ENCODE data around the gene OR10A5. TPM values are rescaled to one million over a fixed set of nuclear protein-coding genes. Genes with fewer than 3 reads are reported as not detected.
"Not testable (repeated sequence)": the region's sequence is repeated elsewhere in the genome, so short reads cannot be mapped to it uniquely, and the experiment has no call there.

OR10A5 gene
- not detected for total RNA-seq

GRCh38 chr11:6845383-6845782 is at the start of gene OR10A5:
Gene OR10A5, plus strand, starts transcription at chr11:6845683. Its CDS starts 0 bp downstream, at chr11:6845683.
- H3K9me3 ChIP-seq (ENCODE audit: control insufficient read depth in 3 of 3, low read length in 3 of 3), result peaks cover 0 to 4% (median 3%) of the 10 kb centered on the region in 3 donors
- H3K36me3 ChIP-seq (ENCODE audit: control insufficient read depth in 3 of 3, insufficient read depth in 3 of 3, low read length in 3 of 3), result no peaks in the 10 kb centered on the region
- H3K4me3 ChIP-seq (ENCODE audit: low read length in 3 of 3), result no peak within 1 kb of the TSS
- H3K27ac ChIP-seq (ENCODE audit: low read depth, low read length), result no peak within 1 kb of the TSS
- no peak within 1 kb of the TSS for H3K9ac ChIP-seq (ENCODE audit: low read depth in 1 of 3, low read length in 3 of 3)
- no peaks in the 10 kb centered on the region for H3K27me3 ChIP-seq (ENCODE audit: control insufficient read depth in 3 of 3, insufficient read depth in 3 of 3, low read length in 3 of 3)
- no peaks in the 10 kb centered on the region for H3K4me1 ChIP-seq (ENCODE audit: control insufficient read depth in 3 of 3, insufficient read depth in 3 of 3, low read length in 3 of 3)

GRCh38 chr11:6799402-6799801 is 46.1 kb upstream of the OR10A5 start, which contains the start of gene OR6A2:
Gene OR6A2, minus strand, starts transcription at chr11:6799689. Its CDS starts 3,981 bp downstream, at chr11:6795708.
- Histone ChIP-seq H3K27ac (ENCODE audit: low read depth, low read length) (no peak within 1 kb of the TSS), H3K4me3 (ENCODE audit: low read length in 3 of 3) (no peak within 1 kb of the TSS), H3K9me3 (ENCODE audit: control insufficient read depth in 3 of 3, low read length in 3 of 3) (no peaks in the 10 kb centered on the region), H3K27me3 (ENCODE audit: control insufficient read depth in 3 of 3, insufficient read depth in 3 of 3, low read length in 3 of 3) (no peaks in the 10 kb centered on the region), H3K9ac (ENCODE audit: low read depth in 1 of 3, low read length in 3 of 3) (no peak within 1 kb of the TSS), H3K4me1 (ENCODE audit: control insufficient read depth in 3 of 3, insufficient read depth in 3 of 3, low read length in 3 of 3) (no peaks in the 10 kb centered on the region), H3K36me3 (ENCODE audit: control insufficient read depth in 3 of 3, insufficient read depth in 3 of 3, low read length in 3 of 3) (no peaks in the 10 kb centered on the region)

- not testable (repeated sequence) for H3K27me3 ChIP-seq (ENCODE audit: control insufficient read depth in 3 of 3, insufficient read depth in 3 of 3, low read length in 3 of 3); H3K4me1 ChIP-seq (ENCODE audit: control insufficient read depth in 3 of 3, insufficient read depth in 3 of 3, low read length in 3 of 3); H3K9me3 ChIP-seq (ENCODE audit: control insufficient read depth in 3 of 3, low read length in 3 of 3); H3K27ac ChIP-seq (ENCODE audit: low read depth, low read length); H3K36me3 ChIP-seq (ENCODE audit: control insufficient read depth in 3 of 3, insufficient read depth in 3 of 3, low read length in 3 of 3); H3K4me3 ChIP-seq (ENCODE audit: low read length in 3 of 3); H3K9ac ChIP-seq (ENCODE audit: low read depth in 1 of 3, low read length in 3 of 3)
Measured at GRCh38 chr11:6801075-6801474, 44.4 kb upstream of the OR10A5 start.

GRCh38 chr11:6812390-6813005 is 33.0 kb upstream of the OR10A5 start:
- no peaks in the 10 kb centered on the region for H3K4me1 ChIP-seq (ENCODE audit: control insufficient read depth in 3 of 3, insufficient read depth in 3 of 3, low read length in 3 of 3)
- H3K4me3 ChIP-seq (ENCODE audit: low read length in 3 of 3), result no peak overlapping the region

GRCh38 chr11:6813656-6814055 is 31.8 kb upstream of the OR10A5 start:
- H3K27ac ChIP-seq (ENCODE audit: low read depth, low read length), result no peak overlapping the region
- H3K4me3 ChIP-seq (ENCODE audit: low read length in 3 of 3), result no peak overlapping the region
- H3K9ac ChIP-seq (ENCODE audit: low read depth in 1 of 3, low read length in 3 of 3), result no peak overlapping the region
- H3K36me3 ChIP-seq (ENCODE audit: control insufficient read depth in 3 of 3, insufficient read depth in 3 of 3, low read length in 3 of 3), result no peaks in the 10 kb centered on the region
- H3K4me1 ChIP-seq (ENCODE audit: control insufficient read depth in 3 of 3, insufficient read depth in 3 of 3, low read length in 3 of 3), result no peaks in the 10 kb centered on the region
- no peaks in the 10 kb centered on the region for H3K9me3 ChIP-seq (ENCODE audit: control insufficient read depth in 3 of 3, low read length in 3 of 3)
- H3K27me3 ChIP-seq (ENCODE audit: control insufficient read depth in 3 of 3, insufficient read depth in 3 of 3, low read length in 3 of 3), result peaks cover 0 to 5% (median 5%) of the 10 kb centered on the region in 3 donors

More at GRCh38 chr11:6812390-6813005, 33.0 kb upstream of the OR10A5 start:
- no peaks in the 10 kb centered on the region for H3K9me3 ChIP-seq (ENCODE audit: control insufficient read depth in 3 of 3, low read length in 3 of 3)
- H3K27me3 ChIP-seq (ENCODE audit: control insufficient read depth in 3 of 3, insufficient read depth in 3 of 3, low read length in 3 of 3), result peaks cover 0 to 5% (median 5%) of the 10 kb centered on the region in 3 donors
- no peaks in the 10 kb centered on the region for H3K36me3 ChIP-seq (ENCODE audit: control insufficient read depth in 3 of 3, insufficient read depth in 3 of 3, low read length in 3 of 3)
- no peak overlapping the region for H3K9ac ChIP-seq (ENCODE audit: low read depth in 1 of 3, low read length in 3 of 3)
- H3K27ac ChIP-seq (ENCODE audit: low read depth, low read length), result no peak overlapping the region

- no peak overlapping the region for H3K4me3 ChIP-seq (ENCODE audit: low read length in 3 of 3)
- H3K27ac ChIP-seq (ENCODE audit: low read depth, low read length), result no peak overlapping the region
- H3K9ac ChIP-seq (ENCODE audit: low read depth in 1 of 3, low read length in 3 of 3), result no peak overlapping the region
- H3K4me1 ChIP-seq (ENCODE audit: control insufficient read depth in 3 of 3, insufficient read depth in 3 of 3, low read length in 3 of 3), result no peaks in the 10 kb centered on the region
- no peaks in the 10 kb centered on the region for H3K36me3 ChIP-seq (ENCODE audit: control insufficient read depth in 3 of 3, insufficient read depth in 3 of 3, low read length in 3 of 3)
- peaks cover 0 to 4% (median 2%) of the 10 kb centered on the region in 3 donors for H3K27me3 ChIP-seq (ENCODE audit: control insufficient read depth in 3 of 3, insufficient read depth in 3 of 3, low read length in 3 of 3)
- no peaks in the 10 kb centered on the region for H3K9me3 ChIP-seq (ENCODE audit: control insufficient read depth in 3 of 3, low read length in 3 of 3)
Measured at GRCh38 chr11:6817694-6818093, 27.8 kb upstream of the OR10A5 start.

- Histone ChIP-seq H3K27me3 (ENCODE audit: control insufficient read depth in 3 of 3, insufficient read depth in 3 of 3, low read length in 3 of 3) (no peaks in the 10 kb centered on the region), H3K27ac (ENCODE audit: low read depth, low read length) (no peak overlapping the region), H3K9ac (ENCODE audit: low read depth in 1 of 3, low read length in 3 of 3) (no peak overlapping the region), H3K4me1 (ENCODE audit: control insufficient read depth in 3 of 3, insufficient read depth in 3 of 3, low read length in 3 of 3) (no peaks in the 10 kb centered on the region), H3K36me3 (ENCODE audit: control insufficient read depth in 3 of 3, insufficient read depth in 3 of 3, low read length in 3 of 3) (no peaks in the 10 kb centered on the region), H3K4me3 (ENCODE audit: low read length in 3 of 3) (no peak overlapping the region), H3K9me3 (ENCODE audit: control insufficient read depth in 3 of 3, low read length in 3 of 3) (no peaks in the 10 kb centered on the region)
Measured at GRCh38 chr11:6818967-6819366, 26.5 kb upstream of the OR10A5 start.

- H3K27me3 ChIP-seq (ENCODE audit: control insufficient read depth in 3 of 3, insufficient read depth in 3 of 3, low read length in 3 of 3), result no peaks in the 10 kb centered on the region
- H3K9me3 ChIP-seq (ENCODE audit: control insufficient read depth in 3 of 3, low read length in 3 of 3), result no peaks in the 10 kb centered on the region
- no peak overlapping the region for H3K4me3 ChIP-seq (ENCODE audit: low read length in 3 of 3)
- no peak overlapping the region for H3K9ac ChIP-seq (ENCODE audit: low read depth in 1 of 3, low read length in 3 of 3)
- H3K36me3 ChIP-seq (ENCODE audit: control insufficient read depth in 3 of 3, insufficient read depth in 3 of 3, low read length in 3 of 3), result no peaks in the 10 kb centered on the region
- no peak overlapping the region for H3K27ac ChIP-seq (ENCODE audit: low read depth, low read length)
- no peaks in the 10 kb centered on the region for H3K4me1 ChIP-seq (ENCODE audit: control insufficient read depth in 3 of 3, insufficient read depth in 3 of 3, low read length in 3 of 3)
Measured at GRCh38 chr11:6824136-6824823, 21.2 kb upstream of the OR10A5 start.

- Histone ChIP-seq H3K36me3 (ENCODE audit: control insufficient read depth in 3 of 3, insufficient read depth in 3 of 3, low read length in 3 of 3) (no peaks in the 10 kb centered on the region), H3K4me3 (ENCODE audit: low read length in 3 of 3) (no peak overlapping the region), H3K4me1 (ENCODE audit: control insufficient read depth in 3 of 3, insufficient read depth in 3 of 3, low read length in 3 of 3) (no peaks in the 10 kb centered on the region), H3K9ac (ENCODE audit: low read depth in 1 of 3, low read length in 3 of 3) (no peak overlapping the region), H3K27me3 (ENCODE audit: control insufficient read depth in 3 of 3, insufficient read depth in 3 of 3, low read length in 3 of 3) (no peaks in the 10 kb centered on the region), H3K9me3 (ENCODE audit: control insufficient read depth in 3 of 3, low read length in 3 of 3) (no peaks in the 10 kb centered on the region), H3K27ac (ENCODE audit: low read depth, low read length) (no peak overlapping the region)
Measured at GRCh38 chr11:6825231-6825744, 20.2 kb upstream of the OR10A5 start.

- no peaks in the 10 kb centered on the region for H3K36me3 ChIP-seq (ENCODE audit: control insufficient read depth in 3 of 3, insufficient read depth in 3 of 3, low read length in 3 of 3)
- no peaks in the 10 kb centered on the region for H3K9me3 ChIP-seq (ENCODE audit: control insufficient read depth in 3 of 3, low read length in 3 of 3)
- no peaks in the 10 kb centered on the region for H3K4me1 ChIP-seq (ENCODE audit: control insufficient read depth in 3 of 3, insufficient read depth in 3 of 3, low read length in 3 of 3)
- H3K4me3 ChIP-seq (ENCODE audit: low read length in 3 of 3), result no peak overlapping the region
- H3K27ac ChIP-seq (ENCODE audit: low read depth, low read length), result no peak overlapping the region
- no peak overlapping the region for H3K9ac ChIP-seq (ENCODE audit: low read depth in 1 of 3, low read length in 3 of 3)
- H3K27me3 ChIP-seq (ENCODE audit: control insufficient read depth in 3 of 3, insufficient read depth in 3 of 3, low read length in 3 of 3), result no peaks in the 10 kb centered on the region
Measured at GRCh38 chr11:6828103-6828502, 17.4 kb upstream of the OR10A5 start.
